K562 (cell line): ENCODE results near the gene ASMTL. TPM values are rescaled to one million over a fixed set of nuclear protein-coding genes. Genes with fewer than 3 reads are reported as not detected.

Experiments used
- BCOR ChIP-seq: fragments of 450-650 bp; IDR thresholded peaks from 2 replicates; pipeline ENCODE4 v1.6.1; 2016
- FOSL1 ChIP-seq: fragments of 200-800 bp; sonication (Bioruptor generic); conservative IDR thresholded peaks from 2 replicates; pipeline ENCODE4 v1.6.1; 2016; ENCODE audit warnings: missing genetic modification characterization, missing compliant biosample characterization
- FOXJ2 ChIP-seq: fragments of 200-800 bp; sonication (Bioruptor generic); IDR thresholded peaks from 2 replicates; pipeline ENCODE4 v1.6.1; 2016; ENCODE audit warnings: missing genetic modification characterization, missing compliant biosample characterization
- FOXK2 ChIP-seq, 2 experiments: fragments of 450-650 bp; IDR thresholded peaks in 1 of 2; conservative IDR thresholded peaks in 1 of 2; 2 replicates each; pipeline ENCODE4 v1.6.1; 2016; ENCODE audit warnings: low read depth in 2 of 2, mild to moderate bottlenecking in 1 of 2
- GABPB2 ChIP-seq: fragments of 250-450 bp; sonication (Bioruptor Pico); conservative IDR thresholded peaks from 2 replicates; pipeline ENCODE4 v1.5.1; 2021; ENCODE audit warnings: mild to moderate bottlenecking
- HEY1 ChIP-seq: fragments of 250-450 bp; sonication (Bioruptor Pico); IDR thresholded peaks from 2 replicates; pipeline ENCODE4 v1.5.0; 2020; ENCODE audit warnings: mild to moderate bottlenecking, moderate library complexity, borderline replicate concordance
- HNRNPL ChIP-seq: fragments of 200-400 bp; formaldehyde crosslinking; IDR thresholded peaks from 2 replicates; pipeline ENCODE4 v1.6.1; 2017; ENCODE audit warnings: low read depth, mild to moderate bottlenecking, low read length
- L3MBTL2 ChIP-seq: fragments of 450-650 bp; IDR thresholded peaks from 2 replicates; pipeline ENCODE4 v1.6.1; 2016; ENCODE audit warnings: mild to moderate bottlenecking, moderate library complexity
- LCOR ChIP-seq: sonication (generic); formaldehyde crosslinking; IDR thresholded peaks from 2 replicates; pipeline ENCODE4 v1.8.0; 2022; ENCODE audit warnings: mild to moderate bottlenecking, missing genetic modification reagents
- MCM2 ChIP-seq: fragments of 450-650 bp; IDR thresholded peaks from 2 replicates; pipeline ENCODE4 v1.6.1; 2017; ENCODE audit warnings: low read depth, mild to moderate bottlenecking
- MYC ChIP-seq, 2 experiments: fragments of 250-450 bp in 1 of 2; sonication (Bioruptor Pico) in 1 of 2; IDR thresholded peaks; 2 replicates each; pipeline versions ENCODE4 v1.5.1 to v1.6.1; 2012 to 2021; ENCODE audit warnings: low read depth in 2 of 2, borderline replicate concordance in 1 of 2, improper control_type of control experiment in 1 of 2, low read length in 1 of 2, mild to moderate bottlenecking in 1 of 2, moderate library complexity in 1 of 2
- NCOA6 ChIP-seq: fragments of 450-650 bp; IDR thresholded peaks from 2 replicates; pipeline ENCODE4 v1.6.1; 2017; ENCODE audit warnings: mild to moderate bottlenecking
- NFYB ChIP-seq: IDR thresholded peaks from 2 replicates; pipeline ENCODE4 v1.6.1; 2011; ENCODE audit warnings: mild to moderate bottlenecking, moderate library complexity; ENCODE audit not compliant: insufficient read length; ENCODE audit errors: extremely low read depth
- PHB ChIP-seq: fragments of 250-450 bp; sonication (Bioruptor Pico); IDR thresholded peaks from 2 replicates; pipeline ENCODE4 v1.5.0; 2021
- PTRF ChIP-seq: fragments of 450-650 bp; IDR thresholded peaks from 2 replicates; pipeline ENCODE4 v1.6.1; 2016; ENCODE audit warnings: mild to moderate bottlenecking, missing genetic modification characterization, missing compliant biosample characterization
- SMAD4 ChIP-seq: fragments of 250-450 bp; sonication (Bioruptor Pico); conservative IDR thresholded peaks from 2 replicates; pipeline ENCODE4 v1.8.0; 2021; ENCODE audit warnings: inconsistent platforms, mild to moderate bottlenecking, moderate library complexity
- SNRNP70 ChIP-seq: fragments of 200-400 bp; formaldehyde crosslinking; optimal IDR thresholded peaks from 2 replicates; pipeline ENCODE3; 2017; ENCODE audit warnings: low read depth, low read length
- SRF ChIP-seq, 2 experiments: fragments of 250-450, 450-650 bp in 1 of 2; sonication (Bioruptor Pico) in 1 of 2; sonication (generic) in 1 of 2; formaldehyde crosslinking; IDR thresholded peaks; 2 replicates each; pipeline versions ENCODE4 v1.5.0 to v1.5.1; 2020 to 2022; ENCODE audit warnings: mild to moderate bottlenecking in 1 of 2, missing genetic modification reagents in 1 of 2
- SUPT5H ChIP-seq: fragments of 450-650 bp; IDR thresholded peaks from 2 replicates; pipeline ENCODE4 v1.6.1; 2016
- TCF3 ChIP-seq: sonication (generic); formaldehyde crosslinking; IDR thresholded peaks from 2 replicates; pipeline ENCODE4 v1.4.0; 2020; ENCODE audit warnings: mild to moderate bottlenecking, missing genetic modification reagents
- TRIM24 ChIP-seq, 2 experiments: fragments of 450-650 bp; IDR thresholded peaks; 2 replicates each; pipeline ENCODE4 v1.6.1; 2016
- ZC3H8 ChIP-seq: fragments of 450-650 bp; IDR thresholded peaks from 2 replicates; pipeline ENCODE4 v1.6.1; 2017
- ZNF318 ChIP-seq, 2 experiments: fragments of 450-650 bp; IDR thresholded peaks; 2 replicates each; pipeline ENCODE4 v1.6.1; 2016; ENCODE audit warnings: mild to moderate bottlenecking in 2 of 2, borderline replicate concordance in 1 of 2, low read depth in 1 of 2, moderate library complexity in 1 of 2
- polyA plus RNA-seq, 8 experiments: library from polyadenylated mRNA; depleted of rRNA in 4 of 8; stranded (reverse) in 5 of 8; unstranded in 3 of 8; fragments of >200 nt; fragmentation: Nextera tagmentation in 2 of 8; fragmentation: Illumina TruSeq in 1 of 8; extraction: Ambion mirVana in 2 of 8; extraction: Trizol in 1 of 8; gene quantifications; 2 replicates each; pipeline versions ENCODE4 v1.2.1 to v1.2.3, GENCODE V29; 2011 to 2014; ENCODE audit warnings: inconsistent platforms in 1 of 8, missing spikeins in 1 of 8
- total RNA-seq, 7 experiments: library from RNA; depleted of rRNA in 6 of 7; stranded (reverse); fragments of >200 nt in 6 of 7; fragmentation: Illumina TruSeq in 2 of 7; extraction: Trizol in 2 of 7; gene quantifications; 2 replicates each; pipeline versions ENCODE4 v1.2.1 to v1.2.3, GENCODE V29; 2011 to 2021; ENCODE audit warnings: low replicate concordance in 1 of 7

The ASMTL gene
- total and polyA plus RNA-seq, 9 of the 15 experiments (the other 6 are each of a cell fraction or from before 2014, with no cell fraction given), result 0.56 to 20.6 (median 7.6) TPM

DNA sequence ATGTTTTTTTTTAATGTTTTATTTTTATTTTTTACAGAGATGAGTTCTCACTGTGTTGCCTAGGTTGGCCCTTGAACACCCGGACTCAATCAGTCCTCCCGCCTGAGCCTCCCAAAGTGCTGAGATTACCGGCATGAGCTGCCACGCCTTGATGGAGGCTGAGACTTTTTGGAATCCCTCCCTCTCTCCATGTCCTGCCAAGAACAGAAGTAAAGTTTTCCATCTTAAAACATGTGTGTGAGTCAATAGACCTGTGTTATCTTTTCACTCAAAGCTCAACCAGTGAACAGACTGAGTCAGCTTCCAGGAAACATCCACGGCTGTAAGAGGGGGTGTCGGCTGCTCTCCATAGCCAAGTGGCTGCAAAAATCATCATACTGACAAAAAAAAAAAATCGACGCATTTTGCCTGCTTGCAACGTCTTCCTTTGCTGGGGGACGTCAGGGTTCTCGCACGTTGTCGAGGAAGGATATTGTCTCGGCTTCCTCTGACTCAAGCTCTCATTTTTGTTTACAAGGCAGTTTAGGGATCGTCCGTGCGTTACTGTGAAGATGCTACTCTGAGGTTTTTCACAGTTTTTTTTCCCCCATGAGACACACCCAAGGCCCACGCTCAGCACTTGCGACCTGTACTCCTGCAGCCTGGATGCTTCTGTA is 10.0 kb upstream of the ASMTL start (continued):
- no peak for TF ChIP-seq ZNF318 (IDR thresholded peaks at IDR 0.05; ENCODE audit: borderline replicate concordance in 1 of 2, low read depth in 1 of 2)
- 0 out of 4 replicates have a peak, but pooled peaks of 1 of the 2 experiments have one; percentile 26 for TF ChIP-seq TRIM24 (IDR thresholded peaks at IDR 0.05)
- peak in 1 of 2 experiments; percentile 23; a peak in 1 of 4 replicates for TF ChIP-seq FOXK2 (conservative IDR thresholded peaks at IDR 0.05 in 1 of 2, IDR thresholded peaks at IDR 0.05 in 1 of 2; ENCODE audit: low read depth in 2 of 2)
- no peak for TF ChIP-seq LCOR
- TF ChIP-seq HEY1 (CRISPR knock-in tag), result no peak
- TF ChIP-seq NFYB, result no peak
- TF ChIP-seq SUPT5H, result no peak
- TF ChIP-seq PTRF, result no peak
- TF ChIP-seq NCOA6, result no peak
- TF ChIP-seq BCOR, result no peak
- no peak for TF ChIP-seq SNRNP70
- 0 out of 2 replicates have a peak, but pooled peaks have one; percentile 29 for TF ChIP-seq SMAD4 (CRISPR knock-in tag)
- TF ChIP-seq MCM2, result no peak
- TF ChIP-seq FOSL1 (tag), result peak; percentile 94
- TF ChIP-seq FOXJ2 (tag), result no peak
- peak; percentile 30; the same call in 1 of the 2 replicates for TF ChIP-seq MYC (IDR thresholded peaks at IDR 0.05; ENCODE audit: low read depth, low read length)
- no peak for TF ChIP-seq MYC (CRISPR knock-in tag; IDR thresholded peaks at IDR 0.05; ENCODE audit: borderline replicate concordance, low read depth)
- no peak for TF ChIP-seq PHB (CRISPR knock-in tag)
- no peak for TF ChIP-seq GABPB2 (CRISPR knock-in tag)
- TF ChIP-seq TCF3, result peak; percentile 35; the same call in 1 of the 2 replicates
- TF ChIP-seq HNRNPL, result no peak
- no peak for TF ChIP-seq SRF (CRISPR knock-in tag; IDR thresholded peaks at IDR 0.05)
- TF ChIP-seq L3MBTL2, result 0 out of 2 replicates have a peak, but pooled peaks have one; percentile 36
- no peak for TF ChIP-seq ZC3H8
